HG02571 (cell line): Measurements from ENCODE around the gene KRT86.

Source experiments
- ATAC-seq: cut with Tn5 transposase; IDR thresholded peaks from one replicate; pipeline ENCODE4 v1.9.1; 2021; ENCODE audit warnings: mild to moderate bottlenecking, moderate library complexity; ENCODE audit not compliant: unreplicated experiment

The KRT86 gene

GRCh38 chr12:52274521-52275120, at the start of gene KRT86:
Gene KRT86 (plus strand): TSS chr12:52274645. CDS start chr12:52301917, 27,272 bp downstream.
- ATAC-seq = no peak

- ATAC-seq = no peak
Measured at GRCh38 chr12:52225752-52226151, 48.7 kb upstream of the KRT86 start.

GRCh38 chr12:52226446-52226845, 48.0 kb upstream of the KRT86 start:
- no peak for ATAC-seq

GRCh38 chr12:52227606-52228166, 46.8 kb upstream of the KRT86 start:
- no peak for ATAC-seq

GRCh38 chr12:52228366-52228765, 46.1 kb upstream of the KRT86 start:
- ATAC-seq = no peak

DNA sequence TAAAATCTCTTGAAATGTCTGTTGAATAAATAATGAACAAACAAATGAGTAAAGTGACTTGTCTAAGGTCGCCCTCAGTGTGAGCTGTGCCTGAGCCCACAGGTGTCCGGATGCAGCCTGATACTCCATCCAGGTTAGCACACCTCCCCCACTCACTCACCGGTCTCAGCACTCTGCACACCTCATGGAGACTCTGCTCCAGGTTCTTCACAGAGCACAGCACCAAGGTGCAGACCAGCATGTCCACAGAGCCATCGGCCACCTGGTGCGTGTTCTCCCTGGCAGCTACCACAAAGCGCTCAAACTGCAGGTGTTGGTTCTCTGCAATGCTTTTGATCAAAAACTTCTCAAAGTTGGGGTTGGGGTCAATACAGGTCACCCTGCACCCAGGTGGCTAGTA, 45.5 kb upstream of the KRT86 start:
- no peak for ATAC-seq

DNA sequence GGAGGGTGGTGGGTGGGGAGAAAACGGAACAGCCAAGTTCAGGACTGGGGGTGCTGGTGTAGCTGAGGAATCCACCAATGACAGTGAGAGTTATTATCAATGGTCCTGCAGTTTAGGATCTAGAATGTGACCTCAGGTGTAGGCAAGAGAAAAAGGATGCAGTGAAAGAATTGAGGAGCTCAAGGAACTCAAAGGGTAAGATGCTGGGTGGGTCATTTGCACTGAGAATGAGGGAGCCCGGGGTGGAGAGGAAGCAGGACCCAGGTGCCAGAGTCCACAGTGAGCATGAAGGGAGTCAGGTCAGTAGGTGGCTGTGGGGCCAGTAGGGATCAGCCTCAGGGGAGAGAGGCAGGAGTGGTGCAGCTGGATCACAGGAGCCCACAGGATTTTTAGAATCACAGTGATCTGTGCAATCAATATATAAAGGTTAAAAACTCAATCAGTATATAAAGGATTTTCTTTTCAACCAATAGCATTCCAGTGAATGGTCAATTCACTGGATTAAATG, 44.6 kb upstream of the KRT86 start:
- no peak for ATAC-seq

DNA sequence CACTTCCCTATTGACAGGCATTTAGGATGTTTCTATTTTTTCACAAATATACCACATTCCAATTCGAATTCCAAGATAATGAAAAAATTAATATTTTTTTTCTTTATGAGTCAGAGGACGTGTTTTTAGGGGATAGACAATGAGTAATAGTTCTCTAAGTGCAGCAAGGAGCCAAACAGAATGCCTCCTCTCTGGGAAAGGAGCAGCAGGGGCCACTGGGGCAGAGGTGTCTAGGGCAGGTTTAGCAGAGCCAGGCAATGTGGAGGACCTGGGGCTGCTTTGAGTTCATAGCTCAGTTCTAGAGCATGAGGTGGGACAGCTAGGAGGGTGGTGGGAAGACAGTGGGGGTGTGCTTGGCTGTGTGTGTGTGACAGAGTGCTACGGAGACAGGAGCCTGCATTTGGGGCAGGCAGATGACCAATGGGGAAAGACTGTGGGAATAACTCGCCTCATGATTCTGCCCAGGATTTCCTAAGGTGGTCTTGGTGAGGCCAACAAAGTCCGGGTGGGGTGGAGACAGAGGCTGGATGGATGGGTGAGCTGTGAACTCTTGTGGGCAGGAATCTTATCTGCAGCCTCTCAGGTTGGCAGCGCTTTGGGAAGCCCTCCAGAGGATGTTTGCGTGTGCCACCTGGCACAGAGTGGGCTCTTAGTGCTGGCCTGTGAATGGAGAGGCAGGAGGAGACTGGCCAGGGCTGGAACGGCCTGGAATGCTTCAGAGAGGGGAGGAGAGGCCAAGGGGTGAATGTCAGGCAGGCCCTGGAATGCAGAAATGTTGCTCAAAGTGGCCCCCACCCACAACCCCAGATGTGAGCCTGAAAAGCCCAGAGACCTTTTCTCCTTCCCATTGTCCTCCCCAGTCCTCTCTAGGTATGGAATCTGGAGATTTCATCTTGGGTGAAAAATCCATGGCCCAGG, 43.8 kb upstream of the KRT86 start:
- no peak for ATAC-seq

GRCh38 chr12:52231305-52232202, 42.9 kb upstream of the KRT86 start:
- ATAC-seq = no peak

- no peak for ATAC-seq
Measured at GRCh38 chr12:52232203-52232673, 42.2 kb upstream of the KRT86 start.

DNA sequence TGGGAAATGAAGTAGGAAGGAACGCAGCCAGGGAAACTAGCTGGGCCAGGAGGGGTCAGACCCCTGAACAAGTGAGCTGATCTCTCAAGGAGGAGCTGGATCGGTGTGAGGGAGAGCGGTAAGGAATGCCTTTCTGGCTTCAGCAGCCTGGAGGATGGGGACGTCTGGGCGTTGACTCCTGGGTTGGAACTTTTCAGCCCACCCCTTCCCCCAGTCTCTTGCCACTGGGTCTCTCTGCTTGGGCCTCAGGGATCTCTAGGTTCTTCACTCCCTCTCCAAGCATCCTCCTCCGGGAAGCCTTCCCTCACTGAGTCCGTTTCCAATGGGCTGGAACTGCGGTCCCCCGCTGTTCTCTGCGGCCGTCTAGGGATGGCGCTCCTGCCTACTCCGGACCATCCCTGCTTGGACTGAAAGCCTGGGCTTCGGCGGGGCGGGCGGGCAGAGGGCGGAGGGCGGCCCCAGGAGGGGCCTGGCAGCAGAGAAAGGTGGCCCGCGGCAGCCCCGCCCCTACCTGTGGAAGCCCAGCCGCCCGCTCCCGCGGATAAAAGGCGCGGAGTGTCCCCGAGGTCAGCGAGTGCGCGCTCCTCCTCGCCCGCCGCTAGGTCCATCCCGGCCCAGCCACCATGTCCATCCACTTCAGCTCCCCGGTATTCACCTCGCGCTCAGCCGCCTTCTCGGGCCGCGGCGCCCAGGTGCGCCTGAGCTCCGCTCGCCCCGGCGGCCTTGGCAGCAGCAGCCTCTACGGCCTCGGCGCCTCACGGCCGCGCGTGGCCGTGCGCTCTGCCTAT, 41.6 kb upstream of the KRT86 start, which contains the start of gene KRT7:
TSS of gene KRT7 (plus strand) at position 570 of the 788 bp plus-strand sequence. CDS start at position 624, 54 bp downstream.
- no peak for ATAC-seq

DNA sequence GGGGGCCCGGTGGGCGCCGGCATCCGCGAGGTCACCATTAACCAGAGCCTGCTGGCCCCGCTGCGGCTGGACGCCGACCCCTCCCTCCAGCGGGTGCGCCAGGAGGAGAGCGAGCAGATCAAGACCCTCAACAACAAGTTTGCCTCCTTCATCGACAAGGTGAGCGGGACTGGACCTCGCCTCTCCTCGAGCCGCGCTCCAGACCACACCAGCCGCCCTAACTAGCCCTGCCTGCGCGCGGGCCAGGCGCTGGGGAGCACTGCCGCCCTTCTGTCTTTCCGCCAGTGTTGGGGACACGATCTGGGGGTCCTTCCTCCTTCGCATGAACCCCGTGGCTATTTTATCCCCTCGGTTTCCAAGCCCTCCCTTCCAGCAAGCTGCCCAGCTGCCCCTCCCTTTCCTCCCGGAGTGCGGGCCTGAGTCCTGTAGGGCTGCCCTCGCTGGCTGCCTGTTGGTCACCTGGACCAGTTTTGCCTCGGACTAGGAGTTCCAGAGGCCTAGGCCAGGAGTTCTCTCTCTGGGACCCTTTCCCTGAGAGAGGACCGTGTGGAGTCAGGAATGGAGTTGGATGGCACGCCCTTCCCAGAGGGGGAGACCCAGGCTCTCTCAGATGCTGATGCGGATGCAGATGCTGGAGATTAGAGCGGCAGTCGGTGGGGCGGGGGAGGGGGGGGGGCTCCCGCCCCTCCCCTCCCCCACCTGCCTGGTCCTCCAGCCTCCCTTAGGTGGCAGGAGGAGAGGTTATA, 40.8 kb upstream of the KRT86 start:
- ATAC-seq = no peak

DNA sequence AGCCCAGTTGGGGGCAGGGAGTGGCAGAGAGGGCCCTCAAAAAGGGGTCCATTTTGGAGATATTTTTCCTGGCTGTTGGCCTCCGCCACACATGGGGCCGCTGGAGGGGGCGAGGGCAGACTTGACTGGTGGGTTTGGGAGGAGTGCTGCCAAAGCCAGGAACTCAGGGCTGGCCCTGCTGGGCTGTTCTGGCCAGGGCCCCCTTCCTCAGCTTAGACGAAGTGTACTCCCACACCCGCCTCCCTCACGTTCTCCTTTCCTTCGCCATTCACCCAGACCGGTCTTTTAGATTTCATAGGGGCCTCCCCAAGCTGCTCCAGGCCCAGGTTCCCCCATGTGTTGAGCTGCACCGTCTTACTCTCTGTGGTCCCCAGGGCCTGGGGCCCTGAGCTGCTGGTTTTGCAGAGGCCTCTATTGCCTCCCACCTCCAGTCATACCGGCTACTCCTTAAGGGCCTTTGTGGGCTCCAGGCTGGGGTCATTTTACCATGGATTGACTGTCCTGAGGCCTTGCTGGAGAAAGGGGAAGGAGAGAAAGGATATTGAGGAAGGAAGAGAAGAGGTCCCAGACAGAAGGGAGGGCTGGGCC, 40.1 kb upstream of the KRT86 start:
- no peak for ATAC-seq

- ATAC-seq = no peak
Measured at GRCh38 chr12:52235001-52235764, 39.3 kb upstream of the KRT86 start.

DNA sequence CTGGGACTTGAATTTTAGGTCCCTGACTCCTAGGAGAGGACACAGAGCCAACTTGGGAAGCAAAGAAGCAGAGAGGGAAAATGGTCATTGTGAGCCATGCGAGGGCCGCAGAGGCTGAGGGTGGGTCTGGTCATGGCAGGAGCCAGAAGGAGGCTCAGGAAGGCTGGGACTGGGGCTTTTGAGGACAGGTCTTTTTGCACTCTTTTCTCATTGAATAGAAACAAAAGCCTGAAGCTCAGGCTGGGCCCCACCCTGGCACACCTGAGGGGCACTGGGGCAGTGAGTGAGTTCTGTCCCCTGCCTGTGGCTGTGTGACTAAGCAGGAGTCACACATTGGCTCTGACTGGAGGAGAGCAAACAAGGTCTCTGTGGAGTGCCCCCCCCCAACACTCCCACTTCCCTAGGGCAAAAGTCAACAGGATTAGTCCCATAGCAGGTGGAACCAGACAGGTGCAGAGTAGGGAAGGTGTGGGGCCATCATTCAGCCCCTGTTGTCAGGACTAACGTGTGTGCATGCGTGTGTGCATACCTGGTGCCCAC, 38.6 kb upstream of the KRT86 start:
- ATAC-seq = no peak

DNA sequence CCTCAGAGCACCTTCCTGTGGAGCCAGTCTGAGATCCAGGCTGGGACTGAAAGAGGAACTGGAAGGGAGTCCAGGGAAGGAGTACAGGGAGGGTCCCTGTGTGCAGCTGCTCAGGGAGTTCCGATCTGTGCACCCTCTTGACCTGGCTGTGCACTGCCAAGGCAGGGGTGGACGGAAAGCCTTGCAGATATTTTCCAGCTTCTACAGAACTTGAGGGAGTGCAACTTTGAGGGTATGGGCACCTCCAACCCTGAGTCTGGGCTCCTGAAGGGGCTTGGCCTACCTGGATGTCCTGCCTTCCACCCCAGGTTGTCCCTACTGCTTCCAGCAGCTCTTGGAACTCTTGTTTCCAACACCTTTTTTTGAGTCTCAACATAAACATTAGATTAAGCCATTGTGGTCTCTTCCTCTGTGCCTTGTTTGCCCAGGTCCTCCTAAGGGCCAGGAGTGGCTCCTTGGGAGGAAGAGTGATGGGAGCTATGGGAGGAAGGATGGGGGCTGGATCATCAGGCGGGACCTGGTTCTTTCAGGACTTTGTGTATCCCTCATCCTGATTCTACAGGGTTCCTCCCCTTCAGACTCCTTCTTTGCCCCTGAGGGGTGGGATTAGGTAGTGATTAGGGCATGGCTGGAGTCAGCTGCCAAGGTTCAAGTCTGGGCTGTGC, 37.9 kb upstream of the KRT86 start:
- ATAC-seq = no peak

GRCh38 chr12:52238207-52238840, 36.1 kb upstream of the KRT86 start:
- no peak for ATAC-seq
